ENCODE results near the gene SSR4. TPM values are rescaled to one million over a fixed set of nuclear protein-coding genes. Genes with fewer than 3 reads are reported as not detected.

SSR4 gene
- total and polyA plus RNA-seq, 5 experiments from 2014 or later, result 120 to 522 (median 389) TPM

- Mint-ChIP-seq H3K9me3 (no peaks in the 10 kb centered on the region), H3K4me1 (peaks cover 7 to 41% (median 26%) of the 10 kb centered on the region in 4 donors), H3K27ac (no peak overlapping the region), H3K4me3 (peak overlapping the region in 3 of 10 donors; percentile 86 to 93 (median 90)), H3K36me3 (peaks cover 0 to 16% (median 0%) of the 10 kb centered on the region in 3 donors), H3K27me3 (no peaks in the 10 kb centered on the region)
- no peak for DNase-seq
- ATAC-seq, result no peak
- POLR2A ChIA-PET, result interaction anchor here (0.9 to 3.0 kb wide), 2 partner anchors 111 to 135 kb away, joined by 4 to 39 read pairs; partner anchors contain the start of gene ARHGAP4
These were observed 2.1 kb upstream of the SSR4 start for GRCh38 chrX:153792368-153792767.

- Mint-ChIP-seq H3K36me3 (peaks cover 0 to 13% (median 0%) of the 10 kb centered on the region in 3 donors), H3K27me3 (no peaks in the 10 kb centered on the region), H3K9me3 (no peaks in the 10 kb centered on the region), H3K27ac (peak overlapping the region; percentile 78 to 96 (median 91)), H3K4me1 (peaks cover 7 to 41% (median 26%) of the 10 kb centered on the region in 4 donors), H3K4me3 (peak overlapping the region; percentile 86 to 95 (median 92))
- POLR2A ChIA-PET, result interaction anchor here (3.0 kb wide), 1 partner anchor 134 kb away, joined by 39 read pairs; the partner anchor contains the start of gene ARHGAP4
- ATAC-seq (no peak), DNase-seq (no peak)
These were observed 1.2 kb upstream of the SSR4 start for GRCh38 chrX:153793291-153793690.

- DNase-seq (peak in 1 of 10 donors; percentile 2), ATAC-seq (peak; percentile 2 to 10)
- peak overlapping the region in 9 of 10 donors; percentile 72 to 96 (median 93) for H3K27ac Mint-ChIP-seq
- no peaks in the 10 kb centered on the region for H3K9me3 Mint-ChIP-seq
- peak overlapping the region; percentile 86 to 95 (median 92) for H3K4me3 Mint-ChIP-seq
- H3K36me3 Mint-ChIP-seq, result peaks cover 0 to 14% (median 0%) of the 10 kb centered on the region in 3 donors
- H3K27me3 Mint-ChIP-seq, result no peaks in the 10 kb centered on the region
- POLR2A ChIA-PET, result interaction anchor here (0.7 to 3.0 kb wide), 9 partner anchors 13 to 752 kb away, joined by 3 to 39 read pairs (median 4); partner anchors contain the start of genes ARHGAP4, HCFC1, IKBKG and TMEM187
- peaks cover 7 to 40% (median 26%) of the 10 kb centered on the region in 4 donors for H3K4me1 Mint-ChIP-seq
These were observed 689 bp downstream of the SSR4 start for GRCh38 chrX:153794897-153795816.

- H3K4me3 Mint-ChIP-seq, result peak overlapping the region in 1 of 10 donors; percentile 41
- H3K9me3 Mint-ChIP-seq, result no peaks in the 10 kb centered on the region
- H3K4me1 Mint-ChIP-seq, result peaks cover 6 to 26% (median 24%) of the 10 kb centered on the region in 4 donors
- POLR2A ChIA-PET, result no interaction called here
- DNase-seq (no peak), ATAC-seq (no peak)
- peak overlapping the region in 1 of 10 donors; percentile 84 for H3K27ac Mint-ChIP-seq
- no peaks in the 10 kb centered on the region for H3K27me3 Mint-ChIP-seq
- peaks cover 0 to 14% (median 0%) of the 10 kb centered on the region in 3 donors for H3K36me3 Mint-ChIP-seq
These were observed 3.0 kb downstream of the SSR4 start for GRCh38 chrX:153797415-153798015.

- H3K4me1 Mint-ChIP-seq, result peaks cover 0 to 19% (median 16%) of the 10 kb centered on the region in 4 donors
- no peak overlapping the region for H3K27ac Mint-ChIP-seq
- DNase-seq (no peak), ATAC-seq (no peak)
- H3K9me3 Mint-ChIP-seq, result no peaks in the 10 kb centered on the region
- POLR2A ChIA-PET, result no interaction called here
- H3K36me3 Mint-ChIP-seq, result peaks cover 0 to 14% (median 0%) of the 10 kb centered on the region in 3 donors
- no peak overlapping the region for H3K4me3 Mint-ChIP-seq
- no peaks in the 10 kb centered on the region for H3K27me3 Mint-ChIP-seq
These were observed 4.9 kb downstream of the SSR4 start for GRCh38 chrX:153799326-153799725.

- no peak for DNase-seq
- H3K4me3 Mint-ChIP-seq, result no peak overlapping the region
- H3K27ac Mint-ChIP-seq, result no peak overlapping the region
- H3K4me1 Mint-ChIP-seq, result peaks cover 0 to 17% (median 15%) of the 10 kb centered on the region in 4 donors
- POLR2A ChIA-PET, result no interaction called here
- no peaks in the 10 kb centered on the region for H3K9me3 Mint-ChIP-seq
- no peaks in the 10 kb centered on the region for H3K27me3 Mint-ChIP-seq
- H3K36me3 Mint-ChIP-seq, result peaks cover 0 to 14% (median 0%) of the 10 kb centered on the region in 3 donors
- no peak for ATAC-seq
These were observed 5.8 kb downstream of the SSR4 start for GRCh38 chrX:153800177-153800722.

GRCh38 chrX:153800746-153801145 lies 6.3 kb downstream of the SSR4 start:
- POLR2A ChIA-PET, result no interaction called here
- H3K27ac Mint-ChIP-seq, result no peak overlapping the region

GRCh38 chrX:153801669-153802068 lies 7.2 kb downstream of the SSR4 start:
- Mint-ChIP-seq H3K36me3 (peaks cover 0 to 11% (median 0%) of the 10 kb centered on the region in 3 donors), H3K9me3 (no peaks in the 10 kb centered on the region), H3K4me1 (peaks cover 0 to 5% (median 3%) of the 10 kb centered on the region in 4 donors), H3K4me3 (no peak overlapping the region), H3K27me3 (no peaks in the 10 kb centered on the region), H3K27ac (no peak overlapping the region)
- POLR2A ChIA-PET, result no interaction called here
- ATAC-seq (no peak), DNase-seq (no peak)

More at GRCh38 chrX:153800746-153801145, 6.3 kb downstream of the SSR4 start:
- Mint-ChIP-seq H3K4me1 (peaks cover 0 to 14% (median 12%) of the 10 kb centered on the region in 4 donors), H3K36me3 (peaks cover 0 to 14% (median 0%) of the 10 kb centered on the region in 3 donors), H3K9me3 (no peaks in the 10 kb centered on the region), H3K27me3 (no peaks in the 10 kb centered on the region), H3K4me3 (no peak overlapping the region)
- ATAC-seq (no peak), DNase-seq (no peak)

- ATAC-seq, result no peak
- no peaks in the 10 kb centered on the region for H3K9me3 Mint-ChIP-seq
- H3K27me3 Mint-ChIP-seq, result no peaks in the 10 kb centered on the region
- peaks cover 0 to 7% (median 0%) of the 10 kb centered on the region in 3 donors for H3K36me3 Mint-ChIP-seq
- H3K4me1 Mint-ChIP-seq, result peaks cover 0 to 3% (median under 1%) of the 10 kb centered on the region in 4 donors
- peak overlapping the region in 2 of 10 donors; percentile 36 to 40 for H3K27ac Mint-ChIP-seq
- H3K4me3 Mint-ChIP-seq, result no peak overlapping the region
- no peak for DNase-seq
- POLR2A ChIA-PET, result no interaction called here
These were observed 8.1 kb downstream of the SSR4 start for GRCh38 chrX:153802513-153803045.

GRCh38 chrX:153803211-153804099 lies 9.0 kb downstream of the SSR4 start:
- Mint-ChIP-seq H3K4me3 (no peak overlapping the region), H3K9me3 (no peaks in the 10 kb centered on the region), H3K36me3 (peaks cover 0 to 4% (median 0%) of the 10 kb centered on the region in 3 donors), H3K4me1 (peaks cover 0 to 3% (median 0%) of the 10 kb centered on the region in 4 donors), H3K27ac (no peak overlapping the region), H3K27me3 (no peaks in the 10 kb centered on the region)
- ATAC-seq (no peak), DNase-seq (no peak)
- POLR2A ChIA-PET, result no interaction called here

GRCh38 chrX:153804100-153804595 lies 9.7 kb downstream of the SSR4 start:
- POLR2A ChIA-PET, result no interaction called here
- H3K27me3 Mint-ChIP-seq, result no peaks in the 10 kb centered on the region
- H3K36me3 Mint-ChIP-seq, result no peaks in the 10 kb centered on the region
- H3K9me3 Mint-ChIP-seq, result no peaks in the 10 kb centered on the region
- ATAC-seq, result no peak
- no peak overlapping the region for H3K27ac Mint-ChIP-seq
- no peak for DNase-seq
- H3K4me1 Mint-ChIP-seq, result peaks cover 0 to 3% (median 0%) of the 10 kb centered on the region in 4 donors
- H3K4me3 Mint-ChIP-seq, result no peak overlapping the region

All from naive thymus-derived CD8-positive, alpha-beta T cell (primary cell).